Adrenal gland (tissue), 5 donors: ENCODE data around the gene TCERG1L.

Source experiments
- POLR2A ChIP-seq, 2 donors: fragments of 450-650 bp; IDR thresholded peaks; one replicate each; pipeline ENCODE4 v1.6.1; 2017; ENCODE audit warnings: antibody characterized with exemption in 2 of 2, mild to moderate bottlenecking in 2 of 2, moderate library complexity in 1 of 2
- TF ChIP-seq, protein P1 (sequence below), 6 experiments: fragments of 450-650 bp in 4 of 6; fragments of 200-600 bp in 2 of 6; sonication (generic) in 1 of 6; IDR thresholded peaks; 1 replicate in 5 of 6; 2 replicates in 1 of 6; pipeline versions ENCODE4 v1.5.1 to v1.8.0; 2016 to 2021; ENCODE audit warnings: antibody characterized with exemption in 6 of 6, mild to moderate bottlenecking in 2 of 6, moderate library complexity in 1 of 6
- donor health status: DM: no; HTN: no; CAD: no.

DNA sequence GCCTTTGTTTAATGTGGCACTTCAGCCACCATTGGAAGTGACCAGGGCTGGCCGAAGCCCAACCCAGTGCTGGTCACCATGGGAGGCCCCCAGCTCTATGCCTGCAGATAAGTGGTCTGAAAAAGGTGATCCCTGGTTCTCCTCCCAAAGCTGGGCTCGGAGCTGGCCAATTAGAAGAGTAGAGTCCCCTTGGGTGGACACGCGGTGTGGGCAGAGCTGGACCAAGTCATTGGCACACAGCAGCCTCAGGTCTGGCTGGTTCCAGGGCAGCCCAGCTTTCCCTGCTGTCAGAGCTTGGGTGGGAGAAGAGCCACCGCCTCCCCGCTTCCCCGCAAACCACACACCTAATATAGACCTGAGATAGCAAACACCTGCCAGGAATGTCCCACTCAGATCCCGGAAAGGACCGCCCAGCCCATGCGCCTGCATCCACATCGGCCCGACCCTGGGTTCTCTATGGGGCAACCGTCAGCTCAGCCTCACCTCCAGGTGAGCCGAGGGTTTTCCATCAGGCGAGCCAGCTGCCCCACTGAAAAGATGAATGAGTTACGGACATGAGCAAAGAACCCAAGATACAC, 84.3 kb downstream of the TCERG1L start:
- TF ChIP-seq, protein P1, sequence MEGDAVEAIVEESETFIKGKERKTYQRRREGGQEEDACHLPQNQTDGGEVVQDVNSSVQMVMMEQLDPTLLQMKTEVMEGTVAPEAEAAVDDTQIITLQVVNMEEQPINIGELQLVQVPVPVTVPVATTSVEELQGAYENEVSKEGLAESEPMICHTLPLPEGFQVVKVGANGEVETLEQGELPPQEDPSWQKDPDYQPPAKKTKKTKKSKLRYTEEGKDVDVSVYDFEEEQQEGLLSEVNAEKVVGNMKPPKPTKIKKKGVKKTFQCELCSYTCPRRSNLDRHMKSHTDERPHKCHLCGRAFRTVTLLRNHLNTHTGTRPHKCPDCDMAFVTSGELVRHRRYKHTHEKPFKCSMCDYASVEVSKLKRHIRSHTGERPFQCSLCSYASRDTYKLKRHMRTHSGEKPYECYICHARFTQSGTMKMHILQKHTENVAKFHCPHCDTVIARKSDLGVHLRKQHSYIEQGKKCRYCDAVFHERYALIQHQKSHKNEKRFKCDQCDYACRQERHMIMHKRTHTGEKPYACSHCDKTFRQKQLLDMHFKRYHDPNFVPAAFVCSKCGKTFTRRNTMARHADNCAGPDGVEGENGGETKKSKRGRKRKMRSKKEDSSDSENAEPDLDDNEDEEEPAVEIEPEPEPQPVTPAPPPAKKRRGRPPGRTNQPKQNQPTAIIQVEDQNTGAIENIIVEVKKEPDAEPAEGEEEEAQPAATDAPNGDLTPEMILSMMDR (IDR thresholded peaks at IDR 0.05), result no peak
- no peak for TF ChIP-seq POLR2A (IDR thresholded peaks at IDR 0.05)
